Measurements from ENCODE around the gene STK40.

STK40 gene

DNA sequence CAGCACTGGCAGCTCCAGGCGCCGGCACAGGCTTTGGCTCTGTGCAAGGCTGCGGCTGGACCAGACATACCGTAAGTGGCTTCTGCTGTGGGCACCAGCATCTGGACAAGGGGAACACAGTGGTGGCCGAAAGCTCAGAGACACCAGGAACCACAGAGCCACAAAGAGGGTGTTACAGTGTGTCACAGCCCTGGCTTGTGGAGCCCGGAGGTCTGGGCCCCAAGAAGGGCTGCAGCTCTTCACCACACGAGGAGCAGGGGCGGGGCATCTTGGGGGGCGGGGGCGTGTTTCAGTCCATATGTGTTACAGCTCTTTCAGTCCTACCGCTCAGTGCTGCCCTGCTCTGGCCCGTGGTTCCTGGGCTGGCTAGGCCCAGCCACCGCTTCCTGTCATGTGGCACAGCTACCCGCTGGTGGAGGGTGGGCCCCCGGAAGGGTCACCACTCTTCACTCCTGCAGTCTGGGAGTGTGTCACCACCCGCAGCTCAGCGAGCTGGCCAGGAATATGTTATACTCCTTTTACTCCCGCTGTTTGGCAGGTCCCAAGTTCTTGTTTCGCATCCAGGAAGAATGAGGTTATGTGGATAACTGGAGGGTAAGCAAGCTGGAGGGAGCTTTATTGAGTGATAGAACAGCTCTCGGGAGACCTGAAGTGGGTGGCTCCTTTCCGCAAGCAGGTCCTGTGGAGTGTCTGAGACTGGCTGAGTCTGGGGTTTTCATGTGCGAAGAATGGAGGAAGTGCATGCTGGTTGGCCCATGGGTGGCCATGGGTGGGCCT is 15.3 kb upstream of the STK40 start:
- H3K9me3 ChIP-seq (ENCODE audit: control insufficient read depth, low read length), result no peaks in the 10 kb centered on the region
- TF ChIP-seq, protein P1, sequence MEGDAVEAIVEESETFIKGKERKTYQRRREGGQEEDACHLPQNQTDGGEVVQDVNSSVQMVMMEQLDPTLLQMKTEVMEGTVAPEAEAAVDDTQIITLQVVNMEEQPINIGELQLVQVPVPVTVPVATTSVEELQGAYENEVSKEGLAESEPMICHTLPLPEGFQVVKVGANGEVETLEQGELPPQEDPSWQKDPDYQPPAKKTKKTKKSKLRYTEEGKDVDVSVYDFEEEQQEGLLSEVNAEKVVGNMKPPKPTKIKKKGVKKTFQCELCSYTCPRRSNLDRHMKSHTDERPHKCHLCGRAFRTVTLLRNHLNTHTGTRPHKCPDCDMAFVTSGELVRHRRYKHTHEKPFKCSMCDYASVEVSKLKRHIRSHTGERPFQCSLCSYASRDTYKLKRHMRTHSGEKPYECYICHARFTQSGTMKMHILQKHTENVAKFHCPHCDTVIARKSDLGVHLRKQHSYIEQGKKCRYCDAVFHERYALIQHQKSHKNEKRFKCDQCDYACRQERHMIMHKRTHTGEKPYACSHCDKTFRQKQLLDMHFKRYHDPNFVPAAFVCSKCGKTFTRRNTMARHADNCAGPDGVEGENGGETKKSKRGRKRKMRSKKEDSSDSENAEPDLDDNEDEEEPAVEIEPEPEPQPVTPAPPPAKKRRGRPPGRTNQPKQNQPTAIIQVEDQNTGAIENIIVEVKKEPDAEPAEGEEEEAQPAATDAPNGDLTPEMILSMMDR (IDR thresholded peaks at IDR 0.05), result no peak
- no peak overlapping the region for H3K4me2 ChIP-seq (ENCODE audit: low read length)
- no peak overlapping the region for H3K9ac ChIP-seq
- H3K4me1 ChIP-seq, result no peaks in the 10 kb centered on the region
- no peak overlapping the region for H2AFZ ChIP-seq
- H3K79me2 ChIP-seq, result peaks cover 6% of the 10 kb centered on the region
- no peak overlapping the region for H3K4me3 ChIP-seq (ENCODE audit: low read depth, low read length)
- H3K36me3 ChIP-seq (ENCODE audit: control insufficient read depth, insufficient read depth, low read length), result no peaks in the 10 kb centered on the region
- H3K27ac ChIP-seq, result peak overlapping the region; percentile 29
- no peaks in the 10 kb centered on the region for H3K27me3 ChIP-seq (ENCODE audit: control insufficient read depth, insufficient read depth, low read length)

DNA sequence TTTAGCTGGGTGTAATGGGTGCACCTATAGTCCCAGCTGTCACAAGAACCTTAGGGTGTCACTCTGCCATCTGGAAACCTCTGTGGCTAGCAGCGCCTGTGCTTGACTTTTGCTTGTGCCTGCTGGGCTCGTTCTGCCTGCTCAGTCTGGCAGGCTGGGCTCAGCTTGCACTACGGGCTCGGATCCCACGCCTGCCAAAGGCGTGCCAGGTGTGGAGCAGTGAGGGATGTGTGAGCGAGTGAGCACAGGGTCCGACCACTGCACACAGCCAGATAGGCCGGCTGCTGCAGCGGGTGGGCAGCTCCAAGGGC is 14.7 kb upstream of the STK40 start:
- H3K27me3 ChIP-seq (ENCODE audit: control insufficient read depth, insufficient read depth, low read length), result no peaks in the 10 kb centered on the region
- H3K4me1 ChIP-seq, result no peaks in the 10 kb centered on the region
- no peak overlapping the region for H3K9ac ChIP-seq
- H3K9me3 ChIP-seq (ENCODE audit: control insufficient read depth, low read length), result no peaks in the 10 kb centered on the region
- TF ChIP-seq, protein P1 (IDR thresholded peaks at IDR 0.05), result no peak
- H2AFZ ChIP-seq, result no peak overlapping the region
- H3K79me2 ChIP-seq, result peaks cover 6% of the 10 kb centered on the region
- no peak overlapping the region for H3K4me3 ChIP-seq (ENCODE audit: low read depth, low read length)
- H3K4me2 ChIP-seq (ENCODE audit: low read length), result no peak overlapping the region
- H3K27ac ChIP-seq, result no peak overlapping the region
- no peaks in the 10 kb centered on the region for H3K36me3 ChIP-seq (ENCODE audit: control insufficient read depth, insufficient read depth, low read length)

DNA sequence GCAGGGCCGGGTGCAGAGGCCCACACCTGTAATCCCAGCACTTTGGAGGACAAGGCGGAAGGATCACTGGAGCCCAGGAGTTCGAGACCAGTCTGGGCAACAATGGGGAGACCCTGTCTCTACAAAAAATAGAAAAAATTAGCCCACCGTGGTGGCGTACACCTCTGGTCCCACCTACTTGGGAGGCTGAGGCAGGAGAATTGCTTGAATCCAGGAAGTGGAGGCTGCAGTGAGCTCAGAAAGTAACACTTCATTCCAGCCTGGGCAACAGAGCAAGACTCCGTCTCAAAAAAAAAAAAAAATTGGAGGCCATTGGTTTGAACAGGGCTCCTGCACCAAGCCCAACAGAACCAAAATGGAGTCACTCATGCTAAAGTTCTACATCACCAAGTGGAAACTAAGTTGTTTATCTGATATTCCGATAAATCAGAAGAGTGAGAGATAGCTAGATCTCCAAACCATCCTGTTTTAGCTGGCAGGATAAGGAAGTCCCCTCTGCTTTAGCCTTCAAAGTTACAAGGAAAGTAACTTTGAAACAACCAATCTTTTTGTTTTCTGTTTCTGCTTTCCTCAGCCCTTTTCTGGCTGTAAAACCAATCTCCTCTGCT is 12.8 kb upstream of the STK40 start:
- Histone ChIP-seq H3K27me3 (ENCODE audit: control insufficient read depth, insufficient read depth, low read length) (no peaks in the 10 kb centered on the region), H3K4me3 (ENCODE audit: low read depth, low read length) (no peak overlapping the region), H3K9ac (no peak overlapping the region), H3K4me2 (ENCODE audit: low read length) (no peak overlapping the region), H3K4me1 (no peaks in the 10 kb centered on the region), H3K27ac (no peak overlapping the region), H2AFZ (peak overlapping the region; percentile 91), H3K9me3 (ENCODE audit: control insufficient read depth, low read length) (no peaks in the 10 kb centered on the region), H3K36me3 (ENCODE audit: control insufficient read depth, insufficient read depth, low read length) (no peaks in the 10 kb centered on the region), H3K79me2 (peaks cover 6% of the 10 kb centered on the region)
- TF ChIP-seq, protein P1 (IDR thresholded peaks at IDR 0.05), result no peak

DNA sequence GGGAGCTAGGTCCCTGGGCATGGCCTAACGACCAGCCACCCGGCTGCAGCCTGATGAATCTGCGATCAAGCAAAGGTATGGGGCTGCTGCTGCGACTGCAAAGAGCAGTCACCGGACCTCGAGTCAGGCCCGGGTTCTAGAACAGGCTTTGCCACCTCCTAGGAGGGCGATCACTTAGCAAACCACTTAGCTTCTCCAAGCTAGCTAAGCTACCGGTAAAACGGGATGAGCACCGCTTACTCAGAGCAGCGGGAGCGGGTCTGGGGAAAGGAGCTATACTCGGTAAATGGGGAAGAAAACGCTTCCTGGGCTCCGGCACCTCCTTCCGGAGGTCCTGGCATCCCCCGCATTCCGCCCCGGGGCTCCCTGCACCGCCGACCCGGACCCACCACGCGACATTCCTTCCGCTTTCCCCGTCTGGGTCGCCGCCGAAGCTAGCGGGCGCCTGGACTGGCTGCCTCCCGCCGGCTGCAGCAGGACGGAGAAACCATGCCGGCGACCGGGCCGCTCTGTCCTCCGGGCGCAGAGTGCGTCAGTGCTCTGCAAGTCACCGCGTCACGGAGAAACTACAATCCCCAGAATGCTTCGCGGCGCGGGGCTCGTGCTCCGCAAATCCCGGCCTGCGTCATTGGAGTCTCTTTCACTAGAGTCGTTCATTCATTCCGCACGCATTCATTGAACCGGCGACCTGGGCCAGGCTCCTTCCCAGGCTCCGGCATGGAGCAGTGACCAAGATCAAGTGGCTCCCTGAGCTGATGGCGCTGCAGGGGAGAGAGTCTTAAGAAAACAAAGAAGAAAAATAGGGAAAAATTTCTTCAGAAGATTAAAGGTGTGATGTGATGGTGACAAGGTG is 11.9 kb upstream of the STK40 start, which contains the start of gene LSM10:
Gene LSM10 (minus strand): TSS at position 531 of the 853 bp plus-strand sequence. CDS start 3,779 bp downstream, outside the sequence.
- Histone ChIP-seq H3K27me3 (ENCODE audit: control insufficient read depth, insufficient read depth, low read length) (no peaks in the 10 kb centered on the region), H2AFZ (peak within 1 kb of the TSS; percentile 91), H3K36me3 (ENCODE audit: control insufficient read depth, insufficient read depth, low read length) (no peaks in the 10 kb centered on the region), H3K9ac (peak within 1 kb of the TSS; percentile 35), H3K27ac (peak within 1 kb of the TSS; percentile 76), H3K9me3 (ENCODE audit: control insufficient read depth, low read length) (no peaks in the 10 kb centered on the region), H3K4me1 (no peaks in the 10 kb centered on the region), H3K4me2 (ENCODE audit: low read length) (peak within 1 kb of the TSS; percentile 93), H3K4me3 (ENCODE audit: low read depth, low read length) (peak within 1 kb of the TSS; percentile 87), H3K79me2 (peaks cover 6% of the 10 kb centered on the region)
- TF ChIP-seq, protein P1 (IDR thresholded peaks at IDR 0.05), result no peak
